Measurements from ENCODE around the gene TBC1D23.

- TF ChIP-seq CTCF (IDR thresholded peaks at IDR 0.05) (no peak), POLR2AphosphoS5 (IDR thresholded peaks at IDR 0.05) (no peak), EP300 (IDR thresholded peaks at IDR 0.05) (no peak), POLR2A (IDR thresholded peaks at IDR 0.05) (no peak)
Measured at GRCh38 chr3:100310355-100310965, 49.7 kb downstream of the TBC1D23 start.
